GM23338 (cell line): ENCODE results near the gene HSBP1. TPM values are rescaled to one million over a fixed set of nuclear protein-coding genes. Genes with fewer than 3 reads are reported as not detected.

Experiments used
- ATAC-seq: fragments of 200-7000 bp; cut with Tn5 transposase; 3 replicates; pipeline ENCODE4 v1.9.1; 2020
- DNase-seq: peaks from one replicate; pipeline ENCODE4 v3.0.0-alpha.2; 2015; ENCODE audit warnings: low spot score
- H2AFZ ChIP-seq: fragments of 200-600 bp; sonication (generic); 2 replicates; pipeline ENCODE4 v1.8.0; 2016; ENCODE audit warnings: antibody characterized with exemption, mild to moderate bottlenecking, moderate library complexity
- H3F3A ChIP-seq: fragments of 200-600 bp; sonication (generic); replicated peaks from 2 replicates; pipeline ENCODE4 v1.8.0; 2017; ENCODE audit warnings: antibody characterized with exemption, mixed run types, low read depth
- H3K27ac ChIP-seq: fragments of 200-600 bp; sonication (generic); 2 replicates; pipeline ENCODE4 v1.6.1; 2016; ENCODE audit warnings: low read depth
- H3K27me3 ChIP-seq: fragments of 200-600 bp; sonication (generic); 2 replicates; pipeline ENCODE4 v1.8.0; 2016; ENCODE audit warnings: mild to moderate bottlenecking, mixed run types, moderate library complexity; ENCODE audit not compliant: insufficient read depth
- H3K36me3 ChIP-seq: fragments of 200-600 bp; sonication (generic); 2 replicates; pipeline ENCODE4 v1.8.0; 2016; ENCODE audit warnings: mild to moderate bottlenecking; ENCODE audit not compliant: insufficient read depth
- H3K4me1 ChIP-seq: fragments of 200-600 bp; sonication (generic); 2 replicates; pipeline ENCODE4 v1.8.0; 2016; ENCODE audit warnings: mild to moderate bottlenecking, moderate library complexity; ENCODE audit not compliant: insufficient read depth
- H3K4me2 ChIP-seq: fragments of 200-600 bp; sonication (generic); 2 replicates; pipeline ENCODE4 v1.7.1; 2017; ENCODE audit warnings: mixed run types
- H3K4me3 ChIP-seq: fragments of 200-600 bp; sonication (generic); 2 replicates; pipeline ENCODE4 v1.6.1; 2016; ENCODE audit warnings: mixed run types
- H3K79me2 ChIP-seq: fragments of 200-600 bp; sonication (generic); replicated peaks from 2 replicates; pipeline ENCODE4 v1.8.0; 2017; ENCODE audit warnings: mild to moderate bottlenecking; ENCODE audit not compliant: insufficient read depth
- H3K9me2 ChIP-seq: fragments of 200-600 bp; sonication (generic); 2 replicates; pipeline ENCODE4 v1.8.0; 2017; ENCODE audit not compliant: insufficient read depth
- H4K20me1 ChIP-seq: fragments of 200-600 bp; sonication (generic); replicated peaks from 2 replicates; pipeline ENCODE4 v1.8.0; 2017; ENCODE audit warnings: mild to moderate bottlenecking; ENCODE audit not compliant: insufficient read depth
- H3K27ac Mint-ChIP-seq: 2 replicates; pipeline ENCODE4 v1.8.0; 2020; ENCODE audit warnings: inconsistent platforms, mild to moderate bottlenecking, moderate library complexity, mixed read lengths
- H3K27me3 Mint-ChIP-seq: 3 replicates; pipeline ENCODE4 v1.8.0; 2022; ENCODE audit warnings: low read depth, mild to moderate bottlenecking, moderate library complexity, mixed read lengths, inconsistent platforms; ENCODE audit not compliant: insufficient read depth, poor library complexity
- H3K36me3 Mint-ChIP-seq: 3 replicates; pipeline ENCODE4 v1.8.0; 2021; ENCODE audit warnings: low read depth, mild to moderate bottlenecking, inconsistent platforms, moderate library complexity, mixed read lengths
- H3K4me1 Mint-ChIP-seq: 3 replicates; pipeline ENCODE4 v1.8.0; 2020; ENCODE audit warnings: mild to moderate bottlenecking, inconsistent platforms, mixed read lengths
- H3K4me3 Mint-ChIP-seq: 3 replicates; pipeline ENCODE4 v1.8.0; 2021; ENCODE audit warnings: moderate library complexity, mild to moderate bottlenecking, inconsistent platforms, mixed read lengths
- H3K9me3 Mint-ChIP-seq: 3 replicates; pipeline ENCODE4 v1.8.0; 2020; ENCODE audit warnings: moderate library complexity, mild to moderate bottlenecking, inconsistent platforms, mixed read lengths
- CREB1 ChIP-seq: fragments of 250-450 bp; sonication (Bioruptor Pico); IDR thresholded peaks from 2 replicates; pipeline ENCODE4 v1.5.0; 2020; ENCODE audit warnings: low read depth, mild to moderate bottlenecking, moderate library complexity
- EZH2 ChIP-seq: fragments of 200-600 bp; sonication (generic); IDR thresholded peaks from one replicate; pipeline ENCODE4 v1.8.0; 2017; ENCODE audit warnings: antibody characterized with exemption, mild to moderate bottlenecking, low read depth; ENCODE audit not compliant: unreplicated experiment
- EZH2phosphoT487 ChIP-seq: fragments of 200-600 bp; sonication (generic); IDR thresholded peaks from one replicate; pipeline ENCODE4 v1.8.1; 2018; ENCODE audit warnings: antibody characterized with exemption; ENCODE audit not compliant: unreplicated experiment
- JUNB ChIP-seq: IDR thresholded peaks from one replicate; pipeline ENCODE4 v1.6.1; 2016; ENCODE audit warnings: antibody characterized with exemption; ENCODE audit not compliant: unreplicated experiment
- NANOG ChIP-seq: IDR thresholded peaks from 2 replicates; pipeline ENCODE4 v1.6.1; 2016; ENCODE audit warnings: antibody characterized with exemption, borderline replicate concordance
- POLR2AphosphoS5 ChIP-seq: IDR thresholded peaks from 2 replicates; pipeline ENCODE4 v1.6.1; 2016; ENCODE audit warnings: antibody characterized with exemption, low read depth
- STAT1 ChIP-seq: IDR thresholded peaks from one replicate; pipeline ENCODE4 v1.6.1; 2016; ENCODE audit warnings: antibody characterized with exemption; ENCODE audit not compliant: unreplicated experiment
- ZNF114 ChIP-seq: fragments of 250-450 bp; sonication (Bioruptor Pico); IDR thresholded peaks from 2 replicates; pipeline ENCODE4 v1.5.0; 2020; ENCODE audit warnings: mild to moderate bottlenecking, moderate library complexity
- ZNF331 ChIP-seq: fragments of 250-450 bp; sonication (Bioruptor Pico); IDR thresholded peaks from 2 replicates; pipeline ENCODE4 v1.5.0; 2020; ENCODE audit warnings: low read depth, mild to moderate bottlenecking, moderate library complexity
- ZNF462 ChIP-seq: fragments of 250-450 bp; sonication (Bioruptor Pico); IDR thresholded peaks from 2 replicates; pipeline ENCODE4 v1.5.0; 2020; ENCODE audit warnings: mild to moderate bottlenecking, moderate library complexity
- polyA plus RNA-seq: library from polyadenylated mRNA; unstranded; fragments of >200 nt; fragmentation: Nextera tagmentation; extraction: Ambion mirVana; gene quantifications from 2 replicates; pipeline ENCODE4 v1.2.1, GENCODE V29; 2016
- total RNA-seq: library from RNA; depleted of rRNA; stranded (reverse); fragments of >200 nt; shearing (Covaris generic); gene quantifications from 2 replicates; pipeline ENCODE4 v1.2.3, GENCODE V29; 2014
- TF ChIP-seq, protein P1 (sequence below), 2 experiments: fragments of 200-600 bp in 1 of 2; sonication (generic) in 1 of 2; conservative IDR thresholded peaks; 2 replicates each; pipeline versions ENCODE4 v1.5.1 to v1.6.1; 2016 to 2017; ENCODE audit warnings: antibody characterized with exemption in 2 of 2, low read depth in 2 of 2, mild to moderate bottlenecking in 2 of 2, moderate library complexity in 1 of 2
- TF ChIP-seq, protein P2 (sequence below): IDR thresholded peaks from 2 replicates; pipeline ENCODE4 v1.6.1; 2016; ENCODE audit warnings: antibody characterized with exemption

The HSBP1 gene
- total and polyA plus RNA-seq, 2 experiments from 2014 or later, result 71.0 to 817 TPM

DNA sequence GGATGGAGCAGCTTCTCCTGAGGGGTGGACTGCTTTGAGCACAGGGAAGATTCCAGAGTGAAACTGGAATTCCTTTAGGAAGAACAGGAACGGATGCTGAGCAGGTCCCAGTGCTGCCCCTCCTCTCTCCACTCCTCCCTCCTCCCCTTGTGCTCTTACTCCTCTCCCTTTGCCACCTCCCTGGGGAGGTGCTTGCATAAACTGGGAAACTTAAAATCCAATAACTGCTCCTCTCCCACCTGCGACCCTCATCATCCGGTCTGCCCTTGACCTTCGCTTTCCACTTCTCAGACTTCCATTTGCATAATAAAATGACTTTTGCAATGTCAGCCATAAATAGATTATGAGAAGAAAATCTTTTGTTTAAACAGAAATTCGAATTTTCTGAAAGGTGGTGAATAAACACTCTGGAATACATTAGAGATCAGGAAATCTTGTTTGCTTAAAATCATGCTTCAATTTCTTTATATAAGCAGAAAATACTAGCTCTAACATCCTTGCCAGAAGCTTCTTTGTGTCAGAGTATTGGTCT lies 23.7 kb downstream of the HSBP1 start (continued):
- TF ChIP-seq ZNF462 (CRISPR knock-in tag), result no peak
- no peak for TF ChIP-seq NANOG

DNA sequence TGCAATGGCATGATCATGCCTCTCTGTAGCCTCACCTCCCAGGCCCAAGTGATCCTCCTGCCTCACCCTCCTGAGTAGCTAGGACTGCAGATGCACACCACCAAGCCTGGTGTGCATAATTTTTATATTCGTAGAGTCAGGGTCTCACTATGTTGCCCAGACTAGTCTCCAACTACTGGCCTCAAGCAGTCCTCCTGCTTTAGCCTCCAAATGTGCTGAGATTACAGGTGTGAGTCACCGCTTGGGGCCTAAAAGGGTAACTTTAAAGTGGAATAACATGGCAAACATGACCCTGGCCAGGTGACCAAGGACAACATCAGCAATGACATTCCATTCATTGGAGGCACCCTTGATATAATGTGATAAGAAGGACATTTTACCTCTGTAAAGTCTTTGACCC lies 26.1 kb downstream of the HSBP1 start:
- Histone ChIP-seq H3F3A (no peaks in the 10 kb centered on the region), H4K20me1 (no peaks in the 10 kb centered on the region), H2AFZ (no peak overlapping the region), H3K9me2 (no peaks in the 10 kb centered on the region), H3K27ac (no peak overlapping the region), H3K36me3 (no peaks in the 10 kb centered on the region), H3K27me3 (no peaks in the 10 kb centered on the region), H3K4me3 (no peak overlapping the region), H3K79me2 (no peaks in the 10 kb centered on the region), H3K4me2 (no peak overlapping the region), H3K4me1 (peaks cover 37% of the 10 kb centered on the region)
- TF ChIP-seq ZNF331 (CRISPR knock-in tag) (no peak), NANOG (no peak), STAT1 (no peak), CREB1 (no peak), EZH2phosphoT487 (no peak), EZH2 (no peak), JUNB (no peak), POLR2AphosphoS5 (no peak), ZNF114 (CRISPR knock-in tag) (no peak)
- TF ChIP-seq, protein P1, sequence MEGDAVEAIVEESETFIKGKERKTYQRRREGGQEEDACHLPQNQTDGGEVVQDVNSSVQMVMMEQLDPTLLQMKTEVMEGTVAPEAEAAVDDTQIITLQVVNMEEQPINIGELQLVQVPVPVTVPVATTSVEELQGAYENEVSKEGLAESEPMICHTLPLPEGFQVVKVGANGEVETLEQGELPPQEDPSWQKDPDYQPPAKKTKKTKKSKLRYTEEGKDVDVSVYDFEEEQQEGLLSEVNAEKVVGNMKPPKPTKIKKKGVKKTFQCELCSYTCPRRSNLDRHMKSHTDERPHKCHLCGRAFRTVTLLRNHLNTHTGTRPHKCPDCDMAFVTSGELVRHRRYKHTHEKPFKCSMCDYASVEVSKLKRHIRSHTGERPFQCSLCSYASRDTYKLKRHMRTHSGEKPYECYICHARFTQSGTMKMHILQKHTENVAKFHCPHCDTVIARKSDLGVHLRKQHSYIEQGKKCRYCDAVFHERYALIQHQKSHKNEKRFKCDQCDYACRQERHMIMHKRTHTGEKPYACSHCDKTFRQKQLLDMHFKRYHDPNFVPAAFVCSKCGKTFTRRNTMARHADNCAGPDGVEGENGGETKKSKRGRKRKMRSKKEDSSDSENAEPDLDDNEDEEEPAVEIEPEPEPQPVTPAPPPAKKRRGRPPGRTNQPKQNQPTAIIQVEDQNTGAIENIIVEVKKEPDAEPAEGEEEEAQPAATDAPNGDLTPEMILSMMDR (conservative IDR thresholded peaks at IDR 0.05; ENCODE audit: low read depth in 2 of 2), result no peak
- TF ChIP-seq, protein P2, sequence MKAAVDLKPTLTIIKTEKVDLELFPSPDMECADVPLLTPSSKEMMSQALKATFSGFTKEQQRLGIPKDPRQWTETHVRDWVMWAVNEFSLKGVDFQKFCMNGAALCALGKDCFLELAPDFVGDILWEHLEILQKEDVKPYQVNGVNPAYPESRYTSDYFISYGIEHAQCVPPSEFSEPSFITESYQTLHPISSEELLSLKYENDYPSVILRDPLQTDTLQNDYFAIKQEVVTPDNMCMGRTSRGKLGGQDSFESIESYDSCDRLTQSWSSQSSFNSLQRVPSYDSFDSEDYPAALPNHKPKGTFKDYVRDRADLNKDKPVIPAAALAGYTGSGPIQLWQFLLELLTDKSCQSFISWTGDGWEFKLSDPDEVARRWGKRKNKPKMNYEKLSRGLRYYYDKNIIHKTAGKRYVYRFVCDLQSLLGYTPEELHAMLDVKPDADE, result no peak
- peaks cover 12% of the 10 kb centered on the region for H3K36me3 Mint-ChIP-seq
- peaks cover 3% of the 10 kb centered on the region for H3K27me3 Mint-ChIP-seq
- no peak overlapping the region for H3K4me3 Mint-ChIP-seq
- peaks cover 25% of the 10 kb centered on the region for H3K9me3 Mint-ChIP-seq
- no peak overlapping the region for H3K27ac Mint-ChIP-seq
- peaks cover 55% of the 10 kb centered on the region for H3K4me1 Mint-ChIP-seq
- DNase-seq (no peak), ATAC-seq (no peak)
